Trophoblast cell (in vitro differentiated cells and primary cell): ENCODE data around the gene CTAGE9.

ENCODE experiments used
- DNase-seq, 2 donors: peaks; one replicate each; pipeline ENCODE4 v3.0.0-alpha.2; 2016
- H2AFZ ChIP-seq: 2 replicates; pipeline ENCODE4 v1.6.1; 2013; ENCODE audit warnings: low read length, moderate library complexity, mild to moderate bottlenecking; ENCODE audit not compliant: insufficient read depth, poor library complexity
- H2AK5ac ChIP-seq: 2 replicates; pipeline ENCODE4 v1.6.1; 2013; ENCODE audit warnings: mild to moderate bottlenecking, low read length
- H2BK120ac ChIP-seq: 2 replicates; pipeline ENCODE4 v1.6.1; 2013; ENCODE audit warnings: low read length, mild to moderate bottlenecking, moderate library complexity; ENCODE audit not compliant: insufficient read depth, poor library complexity
- H2BK12ac ChIP-seq: 2 replicates; pipeline ENCODE4 v1.6.1; 2013; ENCODE audit warnings: mild to moderate bottlenecking, low read length, moderate library complexity
- H2BK5ac ChIP-seq: 2 replicates; pipeline ENCODE4 v1.6.1; 2013; ENCODE audit warnings: low read length, low read depth, moderate library complexity, mild to moderate bottlenecking; ENCODE audit not compliant: poor library complexity
- H3K14ac ChIP-seq: 2 replicates; pipeline ENCODE4 v1.6.1; 2013; ENCODE audit warnings: mild to moderate bottlenecking, low read length
- H3K18ac ChIP-seq: 2 replicates; pipeline ENCODE4 v1.6.1; 2013; ENCODE audit warnings: mild to moderate bottlenecking, low read length
- H3K23ac ChIP-seq: 2 replicates; pipeline ENCODE4 v1.6.1; 2013; ENCODE audit warnings: low read length
- H3K27ac ChIP-seq: 2 replicates; pipeline ENCODE4 v1.5.1; 2013; ENCODE audit warnings: low read depth, mild to moderate bottlenecking, inconsistent platforms, low read length, moderate library complexity
- H3K27me3 ChIP-seq: 2 replicates; pipeline ENCODE4 v1.6.1; 2013; ENCODE audit warnings: inconsistent platforms, mild to moderate bottlenecking, low read length, moderate library complexity; ENCODE audit not compliant: insufficient read depth
- H3K36me3 ChIP-seq, 2 experiments: 1 replicate in 1 of 2; 2 replicates in 1 of 2; pipeline ENCODE4 v1.6.1; 2013; ENCODE audit warnings: low read length in 2 of 2, mild to moderate bottlenecking in 2 of 2, moderate library complexity in 1 of 2; ENCODE audit not compliant: insufficient read depth in 2 of 2, control insufficient read depth in 1 of 2
- H3K4ac ChIP-seq: 2 replicates; pipeline ENCODE4 v1.6.1; 2013; ENCODE audit warnings: low read depth, mild to moderate bottlenecking, low read length, moderate library complexity
- H3K4me1 ChIP-seq, 2 experiments: 1 replicate in 1 of 2; 2 replicates in 1 of 2; pipeline ENCODE4 v1.6.1; 2013; ENCODE audit warnings: low read length in 2 of 2, mild to moderate bottlenecking in 2 of 2, moderate library complexity in 1 of 2; ENCODE audit not compliant: insufficient read depth in 2 of 2, control insufficient read depth in 1 of 2
- H3K4me2 ChIP-seq: 2 replicates; pipeline ENCODE4 v1.6.1; 2013; ENCODE audit warnings: inconsistent platforms, mild to moderate bottlenecking, low read length, moderate library complexity
- H3K4me3 ChIP-seq: 2 replicates; pipeline ENCODE4 v1.5.1; 2013; ENCODE audit warnings: mild to moderate bottlenecking, low read depth, low read length, inconsistent platforms
- H3K79me1 ChIP-seq: one replicate; pipeline ENCODE4 v1.6.1; 2013; ENCODE audit warnings: low read length
- H3K79me2 ChIP-seq: 2 replicates; pipeline ENCODE4 v1.6.1; 2013; ENCODE audit warnings: low read length, mild to moderate bottlenecking; ENCODE audit not compliant: control insufficient read depth, insufficient read depth, poor library complexity
- H3K9ac ChIP-seq: 2 replicates; pipeline ENCODE4 v1.6.1; 2013; ENCODE audit warnings: mild to moderate bottlenecking, low read length
- H3K9me3 ChIP-seq: 2 replicates; pipeline ENCODE4 v1.6.1; 2013; ENCODE audit warnings: low read depth, mild to moderate bottlenecking, control low read depth, inconsistent platforms, low read length; ENCODE audit not compliant: insufficient read depth
- H4K12ac ChIP-seq: 2 replicates; pipeline ENCODE4 v1.6.1; 2013; ENCODE audit warnings: low read depth, mild to moderate bottlenecking, low read length, moderate library complexity
- H4K8ac ChIP-seq: 2 replicates; pipeline ENCODE4 v1.6.1; 2013; ENCODE audit warnings: low read depth, mild to moderate bottlenecking, low read length, moderate library complexity
- H4K91ac ChIP-seq: one replicate; pipeline ENCODE4 v1.6.1; 2013; ENCODE audit warnings: low read depth, mild to moderate bottlenecking, low read length, moderate library complexity
- WGBS: extraction: QIAGEN DNeasy Blood & Tissue Kit; methylation state at CpG from one replicate; pipeline ENCODE4 v1.1.7; 2013; ENCODE audit warnings: missing lambda C conversion rate; ENCODE audit not compliant: insufficient read length, insufficient coverage; ENCODE audit errors: extremely low coverage; 5-methylcytosine and 5-hydroxymethylcytosine counted together

The CTAGE9 gene

DNA sequence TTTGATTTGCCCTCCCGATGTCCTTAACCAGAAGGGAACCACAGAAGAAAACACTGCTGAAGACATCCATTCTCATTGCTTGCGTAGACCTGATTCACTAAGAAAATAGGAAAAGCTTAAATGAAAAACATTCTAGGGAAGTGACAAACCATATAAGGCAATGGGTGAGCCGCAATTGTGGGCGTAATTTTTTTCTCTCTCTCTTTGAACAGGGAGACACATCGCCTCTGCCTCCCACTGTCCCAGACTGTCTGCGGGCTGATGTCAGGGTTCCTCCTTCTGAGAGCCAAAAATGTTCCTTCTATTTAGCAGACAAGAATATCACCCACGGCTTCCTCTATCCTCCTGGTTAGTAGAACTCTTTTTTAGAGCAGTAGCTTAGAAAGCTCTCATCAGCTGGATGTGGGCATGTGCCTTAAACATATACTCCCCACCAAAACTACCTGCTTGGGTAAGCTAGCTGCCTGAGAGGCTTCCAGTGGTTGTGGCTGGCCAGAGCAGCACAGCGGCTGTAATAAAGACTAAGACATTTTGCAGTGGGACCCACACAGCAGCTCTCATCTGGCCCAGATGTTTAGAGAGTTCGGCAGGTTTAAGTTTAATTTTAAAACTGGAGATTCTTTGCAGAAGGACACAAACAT is 22.7 kb upstream of the CTAGE9 start:
- DNase-seq = no peak
- Histone ChIP-seq H2BK5ac (no peak overlapping the region), H4K91ac (no peak overlapping the region), H2AK5ac (no peak overlapping the region), H4K8ac (no peak overlapping the region), H2BK12ac (no peak overlapping the region), H3K79me1 (no peaks in the 10 kb centered on the region), H3K4ac (no peak overlapping the region), H3K79me2 (no peaks in the 10 kb centered on the region), H3K14ac (no peak overlapping the region), H3K9ac (no peak overlapping the region), H2BK120ac (no peak overlapping the region), H3K4me2 (no peak overlapping the region), H3K27ac (no peak overlapping the region), H3K27me3 (no peaks in the 10 kb centered on the region), H3K18ac (no peak overlapping the region), H4K12ac (no peak overlapping the region), H3K9me3 (no peaks in the 10 kb centered on the region), H3K23ac (no peak overlapping the region), H3K4me3 (no peak overlapping the region), H2AFZ (no peak overlapping the region), H3K36me3 (no peaks in the 10 kb centered on the region), H3K4me1 (no peaks in the 10 kb centered on the region)
- WGBS = no CpG with 5 or more reads among the region's 9 CpGs

DNA sequence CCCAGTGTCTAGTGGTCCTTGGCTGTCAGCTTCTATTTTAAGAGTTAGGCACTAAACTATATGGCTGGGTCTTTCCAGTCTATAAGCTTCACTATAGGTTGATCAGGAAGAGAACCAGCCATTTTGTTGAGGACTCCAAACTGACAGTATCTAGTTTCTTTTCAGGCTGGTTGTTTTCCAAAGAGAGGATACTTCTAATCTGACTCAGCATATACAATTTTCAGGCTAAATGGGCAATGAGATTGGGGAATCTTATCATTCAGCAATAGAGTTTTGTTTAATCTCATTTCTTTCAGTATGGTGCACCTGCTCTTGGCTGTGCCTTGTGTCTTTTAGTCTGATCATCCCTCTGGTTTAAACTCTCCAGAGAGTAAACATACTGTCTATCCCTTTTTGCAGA is 20.4 kb upstream of the CTAGE9 start:
- no peaks in the 10 kb centered on the region for H3K4me1 ChIP-seq

DNA sequence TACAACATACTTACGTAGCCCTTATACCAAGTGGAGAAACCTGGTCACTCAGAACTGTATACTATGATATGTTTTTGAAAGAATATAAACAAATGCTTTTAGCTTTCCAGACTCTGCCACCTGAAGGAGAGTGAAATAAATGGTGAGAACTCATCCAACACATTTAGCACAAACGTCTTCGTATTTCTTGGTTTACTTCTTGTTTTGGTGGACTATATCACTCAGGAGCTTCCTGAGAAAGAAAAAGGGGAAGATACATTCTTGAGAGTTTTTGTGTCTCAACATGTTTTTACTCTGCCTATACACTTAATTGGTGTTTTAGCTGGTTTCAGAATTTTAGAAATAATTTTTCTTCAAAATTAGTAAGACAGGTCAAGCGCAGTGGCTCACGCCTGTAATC is 19.4 kb upstream of the CTAGE9 start:
- WGBS = no CpG with 5 or more reads among the region's 5 CpGs
- H3K27ac ChIP-seq = no peak overlapping the region
- no peak for DNase-seq
- H3K36me3 ChIP-seq = no peaks in the 10 kb centered on the region
- H3K79me2 ChIP-seq = no peaks in the 10 kb centered on the region
- H3K4ac ChIP-seq = no peak overlapping the region
- no peaks in the 10 kb centered on the region for H3K79me1 ChIP-seq
- no peak overlapping the region for H2BK120ac ChIP-seq
- no peaks in the 10 kb centered on the region for H3K27me3 ChIP-seq
- H3K9ac ChIP-seq = no peak overlapping the region
- H4K8ac ChIP-seq = no peak overlapping the region
- H3K4me3 ChIP-seq = no peak overlapping the region
- H2AK5ac ChIP-seq = no peak overlapping the region
- H4K91ac ChIP-seq = no peak overlapping the region
- no peak overlapping the region for H3K14ac ChIP-seq
- H3K4me1 ChIP-seq = no peaks in the 10 kb centered on the region
- no peaks in the 10 kb centered on the region for H3K9me3 ChIP-seq
- H3K23ac ChIP-seq = no peak overlapping the region
- no peak overlapping the region for H3K4me2 ChIP-seq
- H4K12ac ChIP-seq = no peak overlapping the region
- H2BK12ac ChIP-seq = no peak overlapping the region
- no peak overlapping the region for H2AFZ ChIP-seq
- H2BK5ac ChIP-seq = no peak overlapping the region
- H3K18ac ChIP-seq = no peak overlapping the region

More for the DNA sequence above, 20.4 kb upstream of the CTAGE9 start:
- H2BK12ac ChIP-seq = no peak overlapping the region
- no peak overlapping the region for H2BK120ac ChIP-seq
- no peak overlapping the region for H2AFZ ChIP-seq
- no peak overlapping the region for H2BK5ac ChIP-seq
- no peaks in the 10 kb centered on the region for H3K27me3 ChIP-seq
- H3K79me2 ChIP-seq = no peaks in the 10 kb centered on the region
- no peak overlapping the region for H3K18ac ChIP-seq
- H3K4me2 ChIP-seq = no peak overlapping the region
- H3K79me1 ChIP-seq = no peaks in the 10 kb centered on the region
- no peaks in the 10 kb centered on the region for H3K36me3 ChIP-seq
- no peak overlapping the region for H3K23ac ChIP-seq
- H3K27ac ChIP-seq = no peak overlapping the region
- no peak overlapping the region for H4K91ac ChIP-seq
- no peak overlapping the region for H3K14ac ChIP-seq
- no peaks in the 10 kb centered on the region for H3K9me3 ChIP-seq
- H2AK5ac ChIP-seq = no peak overlapping the region
- H3K9ac ChIP-seq = no peak overlapping the region
- H3K4ac ChIP-seq = no peak overlapping the region
- no peak overlapping the region for H4K12ac ChIP-seq
- DNase-seq = no peak
- no peak overlapping the region for H4K8ac ChIP-seq
- no peak overlapping the region for H3K4me3 ChIP-seq

DNA sequence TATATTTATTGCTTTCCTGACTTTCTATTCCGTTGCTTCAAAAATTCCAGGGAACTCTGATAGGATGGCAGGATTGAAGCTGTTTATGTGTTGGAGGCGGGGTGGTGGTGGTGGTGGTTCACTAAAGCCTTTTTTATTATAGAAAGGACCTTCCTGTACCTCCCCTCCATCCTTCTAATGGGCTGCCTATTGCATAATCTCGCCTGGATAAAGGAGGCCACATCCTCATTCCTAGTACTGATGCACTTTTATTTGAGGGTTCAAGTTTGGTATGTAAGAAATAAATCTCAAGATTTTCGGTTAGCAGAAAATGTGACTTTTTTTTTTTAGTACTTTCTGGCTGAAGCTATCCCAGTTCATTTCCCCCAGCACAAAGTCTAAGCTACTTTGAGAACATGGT is 18.7 kb upstream of the CTAGE9 start:
- H3K27ac ChIP-seq = no peak overlapping the region
- no peaks in the 10 kb centered on the region for H3K4me1 ChIP-seq
- no peaks in the 10 kb centered on the region for H3K79me1 ChIP-seq
- H3K14ac ChIP-seq = no peak overlapping the region
- H3K23ac ChIP-seq = no peak overlapping the region
- H2AK5ac ChIP-seq = no peak overlapping the region
- no CpG with 5 or more reads among the region's 4 CpGs for WGBS
- no peak overlapping the region for H4K8ac ChIP-seq
- H3K79me2 ChIP-seq = no peaks in the 10 kb centered on the region
- H3K4me2 ChIP-seq = no peak overlapping the region
- no peak overlapping the region for H4K91ac ChIP-seq
- H3K36me3 ChIP-seq = no peaks in the 10 kb centered on the region
- no peak overlapping the region for H2BK12ac ChIP-seq
- H2BK5ac ChIP-seq = no peak overlapping the region
- H3K9ac ChIP-seq = no peak overlapping the region
- no peaks in the 10 kb centered on the region for H3K9me3 ChIP-seq
- no peak overlapping the region for H3K4me3 ChIP-seq
- no peak overlapping the region for H2BK120ac ChIP-seq
- no peak overlapping the region for H4K12ac ChIP-seq
- no peak for DNase-seq
- H3K18ac ChIP-seq = no peak overlapping the region
- no peak overlapping the region for H2AFZ ChIP-seq
- H3K4ac ChIP-seq = no peak overlapping the region
- H3K27me3 ChIP-seq = no peaks in the 10 kb centered on the region
